NCI-H446 treated with DMSO at 0.1 percent for 48 hours (cell line): ENCODE measurements around the gene WNT1.

ENCODE experiments used
- DNase-seq: peaks from one replicate; lab custom pipeline; 2025; lab: John Stamatoyannopoulos, UW

The WNT1 gene

DNA sequence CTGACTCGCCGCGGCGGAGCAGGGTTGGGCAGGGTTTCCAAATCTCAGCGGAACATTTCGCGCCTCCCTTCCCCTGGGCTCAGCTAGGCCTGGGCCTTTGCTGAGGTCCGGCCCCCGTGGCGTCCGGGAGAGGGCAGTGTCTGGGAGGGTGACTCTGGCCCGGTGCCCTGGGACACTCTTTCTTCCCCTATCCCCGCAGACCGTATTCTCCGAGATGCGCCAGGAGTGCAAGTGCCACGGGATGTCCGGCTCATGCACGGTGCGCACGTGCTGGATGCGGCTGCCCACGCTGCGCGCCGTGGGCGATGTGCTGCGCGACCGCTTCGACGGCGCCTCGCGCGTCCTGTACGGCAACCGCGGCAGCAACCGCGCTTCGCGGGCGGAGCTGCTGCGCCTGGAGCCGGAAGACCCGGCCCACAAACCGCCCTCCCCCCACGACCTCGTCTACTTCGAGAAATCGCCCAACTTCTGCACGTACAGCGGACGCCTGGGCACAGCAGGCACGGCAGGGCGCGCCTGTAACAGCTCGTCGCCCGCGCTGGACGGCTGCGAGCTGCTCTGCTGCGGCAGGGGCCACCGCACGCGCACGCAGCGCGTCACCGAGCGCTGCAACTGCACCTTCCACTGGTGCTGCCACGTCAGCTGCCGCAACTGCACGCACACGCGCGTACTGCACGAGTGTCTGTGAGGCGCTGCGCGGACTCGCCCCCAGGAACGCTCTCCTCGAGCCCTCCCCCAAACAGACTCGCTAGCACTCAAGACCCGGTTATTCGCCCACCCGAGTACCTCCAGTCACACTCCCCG is 3.0 kb downstream of the WNT1 start:
- DNase-seq: no peak

DNA sequence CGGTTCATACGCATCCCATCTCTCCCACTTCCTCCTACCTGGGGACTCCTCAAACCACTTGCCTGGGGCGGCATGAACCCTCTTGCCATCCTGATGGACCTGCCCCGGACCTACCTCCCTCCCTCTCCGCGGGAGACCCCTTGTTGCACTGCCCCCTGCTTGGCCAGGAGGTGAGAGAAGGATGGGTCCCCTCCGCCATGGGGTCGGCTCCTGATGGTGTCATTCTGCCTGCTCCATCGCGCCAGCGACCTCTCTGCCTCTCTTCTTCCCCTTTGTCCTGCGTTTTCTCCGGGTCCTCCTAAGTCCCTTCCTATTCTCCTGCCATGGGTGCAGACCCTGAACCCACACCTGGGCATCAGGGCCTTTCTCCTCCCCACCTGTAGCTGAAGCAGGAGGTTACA is 3.6 kb downstream of the WNT1 start:
- no peak for DNase-seq

DNA sequence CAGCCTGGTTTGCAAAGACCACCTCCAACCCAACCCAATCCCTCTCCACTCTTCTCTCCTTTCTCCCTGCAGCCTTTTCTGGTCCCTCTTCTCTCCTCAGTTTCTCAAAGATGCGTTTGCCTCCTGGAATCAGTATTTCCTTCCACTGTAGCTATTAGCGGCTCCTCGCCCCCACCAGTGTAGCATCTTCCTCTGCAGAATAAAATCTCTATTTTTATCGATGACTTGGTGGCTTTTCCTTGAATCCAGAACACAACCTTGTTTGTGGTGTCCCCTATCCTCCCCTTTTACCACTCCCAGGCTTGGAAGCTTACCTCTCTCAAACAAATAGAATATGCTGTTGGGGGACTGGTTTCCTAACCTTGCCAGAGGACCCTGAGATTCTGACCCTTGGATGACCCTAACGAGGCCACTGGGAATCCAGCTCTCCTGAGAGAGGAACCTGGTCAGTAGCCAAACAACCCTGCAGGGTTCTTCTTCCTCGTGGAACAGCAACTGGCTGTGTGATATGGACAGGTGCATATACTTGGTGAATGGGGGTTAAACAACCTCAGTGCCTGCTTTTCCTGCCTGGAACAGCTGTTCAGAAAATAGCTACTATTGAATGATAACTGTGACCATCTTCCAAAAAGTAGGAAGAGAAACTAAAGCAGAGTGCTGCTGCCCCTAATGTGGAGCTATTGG is 4.4 kb downstream of the WNT1 start:
- DNase-seq: no peak

DNA sequence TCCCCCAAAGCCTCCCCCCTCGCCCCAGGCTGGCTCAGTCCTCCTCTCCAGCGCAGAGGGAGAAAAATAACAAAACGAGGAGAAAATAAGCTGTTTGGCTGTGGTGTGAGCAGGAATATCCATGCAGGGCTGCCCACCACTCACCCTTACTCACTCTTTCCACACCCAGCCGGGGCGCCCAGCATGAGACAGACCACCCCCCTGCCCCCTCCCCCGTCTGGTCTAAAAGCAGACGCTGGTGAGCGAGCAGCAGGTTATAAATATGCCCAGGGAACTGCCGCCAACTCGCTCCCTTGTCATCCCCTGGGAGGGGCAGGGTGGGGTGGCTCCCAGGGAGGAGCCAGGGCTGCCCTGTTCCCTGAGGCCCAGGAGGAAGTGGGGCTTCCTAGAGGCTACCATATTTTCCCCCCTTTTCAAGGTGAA is 7.4 kb downstream of the WNT1 start:
- no peak for DNase-seq

DNA sequence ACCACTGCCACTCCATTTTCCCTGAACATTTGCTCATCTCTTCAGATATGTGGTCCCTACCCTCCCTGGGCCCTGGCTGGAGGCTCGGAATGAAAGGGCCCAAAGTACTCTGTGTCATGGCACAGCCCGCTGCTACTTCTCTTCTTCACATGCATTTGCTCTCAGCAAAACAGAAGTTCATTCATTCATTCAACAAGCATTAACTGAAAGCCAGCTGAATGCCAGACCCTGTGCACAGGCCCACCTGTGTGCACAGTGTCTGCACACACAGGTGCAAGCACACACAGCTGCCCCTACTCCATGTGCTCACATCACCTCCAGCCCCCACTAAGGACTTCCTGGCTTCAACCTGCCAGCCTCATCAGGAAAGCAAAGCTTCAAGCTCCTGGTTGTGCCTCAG is 7.8 kb downstream of the WNT1 start:
- DNase-seq: no peak

DNA sequence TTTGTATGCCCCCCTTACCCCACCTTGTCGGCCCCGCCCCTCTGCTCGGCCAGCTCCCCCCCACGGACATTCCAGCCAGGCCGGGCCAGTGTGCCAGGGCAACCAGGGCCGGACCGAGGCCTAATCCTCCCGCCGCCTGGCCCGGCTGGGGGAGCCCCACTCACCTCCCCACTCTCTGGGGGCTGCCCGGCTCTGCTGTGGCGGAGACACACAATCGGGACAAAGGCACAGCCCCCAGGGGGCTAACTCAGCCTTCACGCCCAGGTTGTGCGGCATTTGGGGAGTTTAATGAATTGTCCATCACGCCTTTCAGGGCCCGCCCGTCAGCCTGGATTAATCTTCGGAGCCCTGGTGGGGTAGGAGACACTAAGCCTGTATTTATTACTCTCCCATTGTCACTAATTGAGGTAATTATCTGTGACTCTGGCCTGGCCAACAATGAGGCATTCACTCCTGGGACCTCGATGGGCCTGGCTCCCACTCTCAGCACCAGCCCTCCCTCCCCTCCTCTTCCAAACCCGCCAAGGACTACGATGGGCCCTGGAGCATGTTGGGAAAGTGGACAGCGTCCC is 8.7 kb downstream of the WNT1 start:
- DNase-seq: no peak

DNA sequence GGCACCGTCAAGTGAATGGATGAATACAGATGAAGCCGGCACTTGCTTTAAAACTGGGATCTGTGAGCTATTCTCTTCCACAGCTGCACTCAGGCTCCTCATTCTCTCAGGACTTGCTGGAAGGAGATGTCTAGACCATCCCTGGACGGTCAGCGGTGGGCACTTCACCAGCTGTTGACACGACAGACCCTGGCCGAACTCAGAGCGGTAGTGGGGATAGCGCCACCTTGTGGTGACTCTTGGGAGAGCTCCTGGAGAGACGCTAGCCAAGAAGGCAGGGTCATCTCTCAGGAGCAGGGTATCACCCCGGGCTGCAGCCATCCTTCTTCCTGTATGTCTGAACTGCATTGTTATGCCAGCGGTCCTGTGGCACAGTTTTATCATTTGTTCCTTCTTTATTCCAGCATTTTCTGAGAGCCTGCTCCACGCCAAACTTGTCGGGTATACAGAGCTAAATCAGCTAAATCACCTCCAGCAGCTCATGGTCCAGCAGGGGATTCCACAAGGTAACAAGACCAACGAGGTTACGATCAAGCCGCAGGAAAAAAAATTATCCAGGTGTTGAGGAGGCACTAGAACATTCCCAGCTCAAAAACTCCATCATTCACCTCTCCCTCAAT is 10.0 kb downstream of the WNT1 start:
- no peak for DNase-seq

DNA sequence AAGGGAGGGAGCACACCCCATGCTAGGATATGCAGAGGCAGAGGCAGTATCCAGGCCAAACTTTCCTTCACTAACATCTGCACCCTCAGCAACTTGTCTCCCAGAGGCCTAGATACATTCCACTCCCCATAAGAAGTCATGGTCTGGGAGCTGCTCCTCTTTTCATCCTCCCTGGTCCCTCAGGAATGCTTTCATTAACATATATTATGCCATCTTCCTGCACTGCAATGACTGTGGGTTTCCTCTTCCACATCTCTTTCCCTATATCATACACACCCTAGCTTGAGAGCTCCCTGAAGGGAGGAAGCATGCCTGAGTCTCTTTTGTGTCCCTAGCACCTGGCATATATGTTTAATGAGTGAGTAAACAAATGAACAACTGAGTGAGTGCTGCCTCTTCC is 12.4 kb downstream of the WNT1 start:
- no peak for DNase-seq

DNA sequence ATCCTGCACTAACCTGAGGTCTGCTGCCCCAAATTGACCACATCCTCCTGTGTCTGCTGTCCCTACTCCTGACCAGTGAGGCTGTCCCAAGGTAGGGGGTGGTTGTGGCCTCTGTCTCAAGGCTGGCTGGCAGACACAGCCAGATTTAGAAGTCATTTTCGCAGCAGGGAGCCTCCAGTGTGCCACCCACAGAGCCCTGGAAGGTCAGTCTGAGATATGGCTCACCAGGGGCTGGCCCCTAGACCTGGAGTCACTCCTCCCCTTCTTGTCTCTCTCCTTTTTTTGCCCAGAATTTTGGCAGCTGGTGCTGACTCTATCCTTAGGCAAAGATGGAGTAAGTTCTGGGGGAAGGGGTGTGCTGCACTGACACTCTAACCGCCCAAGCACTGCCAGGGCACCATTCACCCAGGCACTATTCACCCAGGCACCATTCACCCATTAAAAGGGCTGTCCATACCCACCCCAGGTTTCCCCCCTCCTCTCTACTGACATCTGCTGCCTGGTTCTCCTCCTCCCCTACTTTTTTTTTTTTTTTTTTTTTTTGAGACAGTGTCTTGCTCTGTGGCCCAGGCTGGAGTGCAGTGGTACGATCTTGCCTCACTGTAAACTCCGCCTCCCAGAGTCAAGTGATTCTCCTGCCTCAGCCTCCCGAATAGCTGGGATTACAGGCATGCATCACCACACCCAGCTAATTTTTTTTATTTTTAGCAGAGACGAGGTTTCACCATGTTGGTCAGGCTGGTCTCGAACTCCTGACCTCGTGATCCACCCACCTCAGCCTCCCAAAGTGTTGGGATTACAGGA is 13.3 kb downstream of the WNT1 start:
- no peak for DNase-seq

DNA sequence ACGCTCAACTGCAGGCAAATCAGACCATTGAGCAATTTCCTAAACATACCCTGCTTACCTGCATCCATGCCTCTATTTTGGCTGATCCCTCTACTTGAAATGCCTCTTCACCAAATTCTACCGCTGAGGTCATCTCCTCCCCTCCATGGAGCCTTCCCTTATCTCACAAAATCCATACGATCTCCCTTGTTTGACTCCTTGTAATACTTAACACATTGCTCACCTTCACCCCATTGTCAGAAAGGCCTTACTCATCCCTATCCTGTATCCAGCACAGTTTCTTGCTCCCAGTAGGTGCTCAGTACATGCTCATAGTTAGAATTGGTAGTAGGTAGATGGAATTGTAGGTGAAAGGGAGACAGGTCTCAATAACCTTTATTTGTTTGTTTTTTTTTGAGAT is 15.7 kb downstream of the WNT1 start:
- DNase-seq: no peak

DNA sequence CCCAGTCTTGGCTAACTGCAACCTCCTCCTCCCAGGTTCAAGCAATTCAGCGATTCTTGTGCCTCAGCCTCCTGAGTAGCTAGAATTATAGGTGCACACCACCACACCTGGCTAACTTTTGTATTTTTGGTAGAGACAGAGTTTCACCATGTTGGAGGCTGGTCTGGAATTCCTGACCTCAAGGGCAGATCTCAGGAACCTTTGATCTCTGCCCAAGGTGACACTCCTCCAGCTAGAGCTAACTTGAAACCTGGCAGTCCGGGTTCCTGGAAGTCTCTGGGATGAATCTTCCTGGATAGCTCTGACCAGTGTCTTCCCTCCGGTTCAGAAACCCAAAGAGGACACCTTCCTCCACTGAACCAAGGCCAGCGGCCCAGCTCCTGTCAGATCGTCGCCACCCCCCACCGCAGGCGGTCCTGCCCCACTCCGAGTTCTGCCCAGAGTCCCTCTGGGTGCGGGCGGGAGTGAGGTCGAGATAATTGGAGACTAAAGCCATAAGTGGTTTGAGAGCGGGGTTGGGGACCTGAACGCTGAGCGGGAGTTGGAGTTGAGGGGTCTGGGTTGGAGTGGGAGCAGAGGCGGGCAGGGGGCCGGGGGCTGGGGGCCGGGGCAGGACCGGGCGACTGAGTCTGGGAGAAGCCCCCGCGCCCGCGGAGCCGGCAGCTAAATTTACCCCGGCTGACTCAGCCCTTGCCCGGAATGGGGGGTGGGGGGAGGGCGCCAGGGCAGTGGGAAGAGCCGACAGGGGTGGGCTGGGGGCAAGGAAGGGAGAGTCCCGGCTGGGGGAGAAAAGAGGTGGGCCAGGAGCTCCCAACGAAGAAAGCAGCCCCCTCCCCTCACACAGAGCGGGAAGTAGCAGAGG is 16.3 kb downstream of the WNT1 start:
- DNase-seq: no peak

DNA sequence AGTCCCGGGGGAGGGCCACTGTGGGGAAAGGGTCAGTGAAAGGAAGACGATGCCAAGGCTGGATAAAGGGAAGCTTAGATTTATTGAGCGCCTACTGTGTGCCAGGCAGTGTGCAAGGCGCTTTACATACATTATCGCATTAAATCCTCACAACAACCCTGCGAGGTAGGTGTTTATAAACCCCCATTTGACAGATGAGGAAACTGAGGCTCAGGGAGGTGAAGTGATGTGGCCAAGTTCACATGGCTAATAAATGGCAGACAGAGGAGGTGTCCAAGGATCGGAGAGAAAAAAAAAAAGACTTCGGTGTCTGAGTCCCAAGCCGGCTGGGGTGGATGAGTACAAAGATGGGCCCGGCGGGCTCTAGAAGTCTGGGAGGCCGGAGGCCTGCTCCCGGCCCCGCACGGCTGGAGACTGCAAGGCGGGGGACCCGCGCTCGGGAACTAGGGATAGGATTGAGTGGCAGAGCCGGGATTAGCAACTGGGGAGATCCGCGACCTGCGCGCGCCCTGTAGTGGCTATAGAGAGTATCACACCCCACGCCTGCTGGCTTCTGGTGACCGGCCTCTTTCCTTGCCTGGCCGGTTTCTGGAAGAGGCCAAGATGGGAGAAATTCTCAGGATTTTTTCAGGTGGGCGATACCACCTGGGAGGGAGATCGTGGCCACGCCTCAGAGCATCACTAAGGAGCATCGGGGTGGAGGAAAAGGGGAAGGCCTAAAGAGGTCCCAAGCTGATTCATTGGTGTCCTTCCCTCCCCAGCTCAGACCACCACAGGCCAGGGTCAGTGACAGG is 17.2 kb downstream of the WNT1 start:
- peak; percentile 50 for DNase-seq

DNA sequence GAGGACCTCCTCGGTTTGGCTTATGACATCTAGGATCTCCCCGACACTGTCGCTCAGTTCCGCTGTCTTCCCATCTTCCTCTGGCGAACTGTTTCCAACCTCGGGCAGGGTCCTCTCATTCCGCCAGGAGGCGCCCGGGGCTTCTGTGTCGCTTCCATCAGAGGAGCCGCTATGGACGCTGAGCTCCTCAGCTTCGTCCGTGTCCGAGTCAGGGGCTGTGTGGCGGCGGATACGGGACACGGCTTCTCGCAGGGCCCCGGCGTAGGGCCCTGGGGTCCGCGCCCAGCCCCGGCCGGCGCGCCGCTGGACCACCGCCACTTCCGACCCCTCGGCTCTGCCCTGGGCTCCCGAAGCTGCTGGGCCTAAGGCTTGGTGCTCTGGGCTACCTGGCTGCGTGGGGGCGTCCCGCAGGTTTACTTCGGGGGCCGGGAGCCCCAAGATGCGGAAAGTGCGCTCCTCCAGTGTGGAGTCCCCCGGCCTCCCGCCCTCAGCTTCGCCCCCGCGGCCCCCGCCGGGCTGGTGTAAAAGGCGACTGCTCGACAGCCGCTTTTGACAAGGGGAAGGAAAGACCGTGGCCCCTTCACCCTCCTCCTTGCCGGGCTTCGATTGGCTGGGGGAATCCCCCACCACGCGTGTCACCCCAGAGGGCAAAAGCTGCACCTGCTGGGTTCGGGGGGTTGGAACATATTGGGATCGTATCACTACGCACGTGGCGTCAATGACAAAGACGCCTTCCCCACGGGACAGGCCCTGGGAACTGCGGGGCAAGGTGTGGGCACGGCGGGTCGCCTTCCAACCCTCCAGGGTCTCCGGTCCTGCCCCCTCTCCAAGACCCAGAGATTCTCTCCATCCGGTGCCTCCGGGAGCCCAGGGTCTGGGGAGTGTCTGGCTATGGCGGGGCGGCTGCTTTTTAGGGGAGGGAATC is 18.9 kb downstream of the WNT1 start:
- no peak for DNase-seq

DNA sequence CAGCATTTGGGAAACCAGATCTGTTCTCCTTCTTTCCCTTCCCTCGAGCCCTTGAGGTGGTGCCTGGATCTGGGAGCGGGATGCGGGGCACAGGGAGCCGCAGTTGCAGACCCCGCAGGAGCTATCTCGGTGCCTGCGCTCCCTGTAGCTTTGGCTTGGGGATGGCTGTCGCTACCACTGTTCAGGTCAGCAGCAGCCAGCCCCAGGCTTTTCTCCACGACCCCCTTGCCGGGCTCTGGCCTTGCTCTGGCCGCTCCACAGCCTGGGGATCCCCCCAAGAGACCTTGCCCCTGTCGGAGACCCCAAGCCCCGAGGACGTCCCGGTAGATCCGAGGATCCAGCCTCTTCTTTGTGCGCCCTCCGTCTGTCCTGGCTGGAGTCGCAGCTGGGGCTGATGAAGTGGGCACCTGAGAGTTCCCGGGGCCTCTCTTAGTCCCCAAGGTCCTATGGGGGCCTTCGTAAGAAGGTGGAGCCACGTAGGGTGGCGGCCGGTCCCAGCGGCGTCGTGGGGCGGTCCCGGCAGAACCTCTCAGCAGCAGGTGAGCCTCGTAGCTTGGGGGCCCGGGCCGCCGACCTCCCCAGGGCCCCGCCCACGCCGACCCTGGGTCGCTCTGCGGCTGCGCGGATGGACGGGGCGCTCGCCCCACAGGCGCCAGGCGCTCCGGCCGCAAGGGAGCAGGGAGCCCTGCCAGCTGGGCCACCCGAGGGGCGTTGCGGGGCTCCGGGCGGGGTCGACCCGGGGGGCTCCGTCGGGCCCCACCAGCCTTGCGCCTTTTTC is 19.8 kb downstream of the WNT1 start:
- no peak for DNase-seq

DNA sequence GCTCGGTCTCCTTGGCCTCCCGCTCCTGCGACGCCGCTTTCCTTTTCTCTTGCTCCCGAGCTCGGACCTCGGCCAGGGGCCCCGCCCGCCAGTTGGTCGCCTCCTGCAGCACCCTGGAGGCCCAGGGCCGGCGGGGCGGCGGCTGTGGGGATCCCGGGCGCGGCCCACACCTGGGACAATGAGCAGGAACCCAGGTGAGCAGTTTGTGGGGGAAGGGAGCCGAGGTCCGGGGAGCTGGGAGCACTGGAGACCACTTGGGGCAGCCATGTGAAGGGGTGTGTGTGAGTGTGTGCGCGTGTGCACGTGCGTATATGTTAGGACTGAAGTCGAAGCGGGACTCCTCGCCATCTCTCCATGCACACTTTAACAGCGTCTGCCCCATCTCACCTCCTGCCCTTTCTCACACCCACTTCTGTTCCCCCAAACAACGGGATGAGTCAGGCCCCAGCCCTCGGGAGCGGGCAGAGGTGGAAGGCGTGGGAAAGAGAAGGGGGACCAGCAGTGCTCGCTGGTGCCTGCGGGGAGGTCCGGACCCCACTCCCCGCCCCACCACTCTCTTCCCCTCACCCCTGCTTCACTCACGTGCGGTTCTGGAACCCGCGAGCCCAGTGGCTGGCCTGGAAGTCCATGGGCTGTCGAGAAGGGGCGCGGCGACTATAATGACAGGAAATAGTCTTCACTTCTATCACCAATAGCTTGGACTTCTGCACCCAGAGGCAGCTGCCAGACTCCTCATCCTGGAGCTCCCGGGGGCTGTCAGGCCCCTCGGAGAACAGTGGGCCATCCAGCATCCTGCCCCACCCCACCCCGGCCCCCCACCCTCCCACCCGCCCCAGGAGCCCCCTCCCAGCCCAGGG is 20.6 kb downstream of the WNT1 start:
- DNase-seq: no peak

DNA sequence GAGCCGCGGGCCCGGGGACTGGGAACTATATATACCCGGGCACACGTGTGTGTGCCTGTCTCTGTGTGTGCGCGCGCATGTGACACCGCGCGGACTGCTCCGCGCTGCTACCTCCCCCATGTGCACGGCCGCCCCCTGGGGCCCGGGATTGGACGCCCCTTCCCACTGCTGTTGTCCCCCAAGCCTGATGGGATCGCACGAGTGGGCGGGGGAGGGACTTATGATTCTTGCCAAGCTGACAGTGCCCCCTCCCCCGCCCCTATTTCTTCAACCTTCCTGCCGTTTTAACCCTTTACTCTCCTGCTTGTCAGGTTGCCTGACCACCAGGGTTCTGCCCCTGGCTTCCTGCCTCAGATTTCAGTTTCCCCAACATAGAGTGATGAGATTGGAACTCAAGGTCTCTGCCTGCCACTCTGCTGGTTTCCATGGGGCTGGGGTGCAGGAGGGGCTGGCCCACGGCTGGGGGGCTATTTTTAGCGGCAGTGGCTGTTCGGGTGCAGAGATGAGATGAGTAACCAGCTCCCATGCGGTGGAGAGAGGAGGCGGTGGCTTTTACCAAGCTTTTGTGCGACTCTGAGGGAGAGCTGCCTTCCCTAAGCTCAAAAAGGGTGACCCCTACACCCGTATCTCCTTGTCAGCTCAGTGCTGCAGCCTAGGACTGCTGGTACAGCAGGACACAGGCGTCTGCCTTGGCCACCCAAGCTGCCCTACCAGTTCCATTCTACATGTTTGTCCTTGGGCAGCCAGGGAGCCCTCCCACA is 21.4 kb downstream of the WNT1 start, which contains the start of gene DDN:
Gene DDN (minus strand): TSS at position 5 of the 761 bp plus-strand sequence. CDS start 88 bp downstream, outside the sequence.
- peak; percentile 31 for DNase-seq
